CD4-positive, alpha-beta T cell (primary cell): ENCODE measurements around the gene FOXP3. TPM values are rescaled to one million over a fixed set of nuclear protein-coding genes. Genes with fewer than 3 reads are reported as not detected.

Experiments
- ATAC-seq: fragments of 200-7000 bp; cut with Tn5 transposase; one replicate; pipeline ENCODE4 v1.10.0; 2022; ENCODE audit warnings: mild to moderate bottlenecking; ENCODE audit not compliant: poor library complexity
- CTCF ChIA-PET: fragments of 350-600 bp; sonication (Branson Sonifier 250); formaldehyde crosslinking; loops from one replicate; lab custom pipeline; 2021; ENCODE audit warnings: antibody characterized with exemption, inconsistent platforms; lab: Charles Lee
- POLR2A ChIA-PET: fragments of 350-600 bp; sonication (Branson Sonifier 250); formaldehyde crosslinking; loops from one replicate; lab custom pipeline; 2021; ENCODE audit warnings: antibody characterized with exemption, inconsistent platforms; lab: Charles Lee
- DNase-seq, 14 experiments: peaks; one replicate each; pipeline ENCODE4 v3.0.0-alpha.2; 2013 to 2020; ENCODE audit warnings: mixed read lengths in 2 of 14
- H3K27ac ChIP-seq, 2 donors: one replicate each; pipeline versions ENCODE4 v1.5.1 to v1.7.0; 2013; ENCODE audit warnings: low read length in 2 of 2, low read depth in 1 of 2, mild to moderate bottlenecking in 1 of 2
- H3K27me3 ChIP-seq, 2 experiments: 1 replicate in 1 of 2; 2 replicates in 1 of 2; pipeline versions ENCODE4 v1.6.1 to v1.7.0; 2013; ENCODE audit warnings: low read length in 2 of 2, control low read depth in 1 of 2, mild to moderate bottlenecking in 1 of 2, moderate library complexity in 1 of 2; ENCODE audit not compliant: insufficient read depth in 2 of 2, control insufficient read depth in 1 of 2
- H3K36me3 ChIP-seq: one replicate; pipeline ENCODE4 v1.6.1; 2013; ENCODE audit warnings: low read length, control low read depth; ENCODE audit not compliant: insufficient read depth
- H3K4me1 ChIP-seq: one replicate; pipeline ENCODE4 v1.6.1; 2013; ENCODE audit warnings: low read length, control low read depth; ENCODE audit not compliant: insufficient read depth
- H3K4me3 ChIP-seq: one replicate; pipeline ENCODE4 v1.5.1; 2013; ENCODE audit warnings: mild to moderate bottlenecking, low read length, moderate library complexity
- H3K9me3 ChIP-seq, 2 experiments: 1 replicate in 1 of 2; 2 replicates in 1 of 2; pipeline versions ENCODE4 v1.6.1 to v1.7.0; 2013; ENCODE audit warnings: low read length in 2 of 2, mild to moderate bottlenecking in 2 of 2, control low read depth in 1 of 2, moderate library complexity in 1 of 2; ENCODE audit not compliant: control insufficient read depth in 1 of 2, insufficient read depth in 1 of 2
- H3K27ac Mint-ChIP-seq: one replicate; pipeline ENCODE4 v1.8.0; 2020; ENCODE audit warnings: mixed read lengths
- H3K27me3 Mint-ChIP-seq: one replicate; pipeline ENCODE4 v1.8.0; 2021; ENCODE audit warnings: mixed read lengths
- H3K36me3 Mint-ChIP-seq: one replicate; pipeline ENCODE4 v1.8.0; 2021; ENCODE audit warnings: low read depth, mixed read lengths
- H3K4me1 Mint-ChIP-seq: one replicate; pipeline ENCODE4 v1.8.0; 2021; ENCODE audit warnings: low read depth, mixed read lengths
- H3K4me3 Mint-ChIP-seq: one replicate; pipeline ENCODE4 v1.8.0; 2020; ENCODE audit warnings: mild to moderate bottlenecking, mixed read lengths
- H3K9me3 Mint-ChIP-seq: one replicate; pipeline ENCODE4 v1.8.0; 2020; ENCODE audit warnings: mixed read lengths
- intact Hi-C, 2 experiments: fragments of 100-400 bp; cut with DNase I in 1 of 2; cut with micrococcal nuclease in 1 of 2; formaldehyde crosslinking; loops; one replicate each; pipeline versions ENCODE4 v1.15.1 to v1.9.0; 2023 to 2025; cut with DNase I, micrococcal nuclease
- total RNA-seq, 174 experiments: library from RNA in 2 of 174; stranded (reverse) in 2 of 174; gene quantifications; one replicate each; pipeline ENCODE4 v1.2.3 and lab custom pipeline; 2021 to 2026
- TF ChIP-seq, protein P1 (sequence below): fragments of 200-600 bp; IDR thresholded peaks from one replicate; pipeline ENCODE4 v1.8.0; 2022; ENCODE audit warnings: antibody characterized with exemption, mild to moderate bottlenecking

The FOXP3 gene
- total RNA-seq, 2 experiments from 2014 or later: 3.7 TPM

- Histone ChIP-seq H3K4me3 (no peak overlapping the region), H3K27me3 (no peaks in the 10 kb centered on the region), H3K27ac (no peak overlapping the region), H3K4me1 (peaks cover 3% of the 10 kb centered on the region), H3K9me3 (no peaks in the 10 kb centered on the region), H3K36me3 (peaks cover 45% of the 10 kb centered on the region)
- Mint-ChIP-seq H3K27ac (no peak overlapping the region), H3K27me3 (no peaks in the 10 kb centered on the region), H3K4me1 (peaks cover 13% of the 10 kb centered on the region), H3K4me3 (no peak overlapping the region), H3K36me3 (peaks cover 70% of the 10 kb centered on the region), H3K9me3 (no peaks in the 10 kb centered on the region)
- intact Hi-C loops: no loop called here
- DNase-seq: no peak
- CTCF ChIA-PET: no interaction called here
- POLR2A ChIA-PET: no interaction called here
- TF ChIP-seq, protein P1, sequence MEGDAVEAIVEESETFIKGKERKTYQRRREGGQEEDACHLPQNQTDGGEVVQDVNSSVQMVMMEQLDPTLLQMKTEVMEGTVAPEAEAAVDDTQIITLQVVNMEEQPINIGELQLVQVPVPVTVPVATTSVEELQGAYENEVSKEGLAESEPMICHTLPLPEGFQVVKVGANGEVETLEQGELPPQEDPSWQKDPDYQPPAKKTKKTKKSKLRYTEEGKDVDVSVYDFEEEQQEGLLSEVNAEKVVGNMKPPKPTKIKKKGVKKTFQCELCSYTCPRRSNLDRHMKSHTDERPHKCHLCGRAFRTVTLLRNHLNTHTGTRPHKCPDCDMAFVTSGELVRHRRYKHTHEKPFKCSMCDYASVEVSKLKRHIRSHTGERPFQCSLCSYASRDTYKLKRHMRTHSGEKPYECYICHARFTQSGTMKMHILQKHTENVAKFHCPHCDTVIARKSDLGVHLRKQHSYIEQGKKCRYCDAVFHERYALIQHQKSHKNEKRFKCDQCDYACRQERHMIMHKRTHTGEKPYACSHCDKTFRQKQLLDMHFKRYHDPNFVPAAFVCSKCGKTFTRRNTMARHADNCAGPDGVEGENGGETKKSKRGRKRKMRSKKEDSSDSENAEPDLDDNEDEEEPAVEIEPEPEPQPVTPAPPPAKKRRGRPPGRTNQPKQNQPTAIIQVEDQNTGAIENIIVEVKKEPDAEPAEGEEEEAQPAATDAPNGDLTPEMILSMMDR: no peak
- no peak for ATAC-seq
Observed at GRCh38 chrX:49244207-49244606, 20.3 kb downstream of the FOXP3 start.

DNA sequence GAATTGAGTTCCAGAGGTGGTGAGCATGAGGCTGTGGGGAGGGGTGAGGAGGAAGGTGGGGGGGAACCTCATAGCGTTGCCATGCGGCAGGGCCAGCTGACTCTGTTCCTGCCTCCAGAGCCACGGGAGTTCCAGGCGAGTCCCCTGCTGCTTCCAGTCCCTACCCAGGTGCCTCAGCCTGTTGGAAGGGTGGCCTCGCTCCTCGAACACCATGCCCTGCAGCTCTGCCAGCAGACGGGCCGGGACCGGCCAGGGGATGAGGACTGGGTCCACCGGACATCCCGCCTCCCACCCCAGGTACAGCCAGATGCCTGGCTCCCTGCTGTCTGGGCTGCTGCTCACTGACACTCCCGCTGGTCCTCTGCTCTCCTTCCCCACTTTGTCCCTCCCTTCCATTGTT is 21.3 kb downstream of the FOXP3 start:
- TF ChIP-seq, protein P1: no peak
- Mint-ChIP-seq H3K4me3 (no peak overlapping the region), H3K4me1 (peaks cover 15% of the 10 kb centered on the region), H3K27me3 (no peaks in the 10 kb centered on the region), H3K9me3 (no peaks in the 10 kb centered on the region), H3K36me3 (peaks cover 64% of the 10 kb centered on the region), H3K27ac (no peak overlapping the region)
- H3K4me1 ChIP-seq: peaks cover 11% of the 10 kb centered on the region
- H3K9me3 ChIP-seq: no peaks in the 10 kb centered on the region
- H3K27me3 ChIP-seq: no peaks in the 10 kb centered on the region
- H3K36me3 ChIP-seq: peaks cover 45% of the 10 kb centered on the region
- intact Hi-C loops: no loop called here
- no peak overlapping the region for H3K27ac ChIP-seq
- ChIA-PET CTCF (no interaction called here), POLR2A (no interaction called here)
- DNase-seq: no peak
- H3K4me3 ChIP-seq: no peak overlapping the region
- no peak for ATAC-seq

DNA sequence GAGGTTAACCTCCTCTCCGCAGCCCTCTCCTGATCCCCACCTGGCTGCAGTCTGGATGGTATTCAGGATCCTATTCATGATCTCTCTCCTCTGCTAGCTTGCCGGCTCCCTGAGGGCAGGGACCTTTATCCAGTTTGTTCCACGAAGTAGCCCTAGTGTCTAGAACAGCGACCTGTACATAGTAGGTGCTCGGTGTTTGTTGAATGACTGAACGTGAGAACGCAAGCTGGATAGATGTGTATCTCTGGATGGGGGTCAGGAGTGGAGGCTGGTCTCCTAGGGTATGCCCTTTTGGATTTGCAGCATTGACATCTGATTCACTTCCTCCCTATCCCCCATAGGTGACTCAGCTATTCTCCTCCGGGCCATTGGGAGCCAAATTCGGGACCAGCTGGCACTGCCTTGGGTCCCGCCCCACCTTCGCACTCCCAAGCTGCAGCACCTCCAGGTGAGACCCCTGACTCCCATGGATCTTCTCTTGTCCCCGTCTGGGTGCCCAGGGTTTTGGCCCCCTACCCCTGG is 21.9 kb downstream of the FOXP3 start:
- ChIA-PET CTCF (no interaction called here), POLR2A (no interaction called here)
- H3K4me3 ChIP-seq: no peak overlapping the region
- Mint-ChIP-seq H3K4me3 (no peak overlapping the region), H3K27ac (no peak overlapping the region), H3K36me3 (peaks cover 60% of the 10 kb centered on the region), H3K9me3 (no peaks in the 10 kb centered on the region), H3K27me3 (no peaks in the 10 kb centered on the region), H3K4me1 (peaks cover 15% of the 10 kb centered on the region)
- H3K9me3 ChIP-seq: no peaks in the 10 kb centered on the region
- ATAC-seq: no peak
- DNase-seq: no peak
- intact Hi-C loops: no loop called here
- peaks cover 42% of the 10 kb centered on the region for H3K36me3 ChIP-seq
- H3K27me3 ChIP-seq: no peaks in the 10 kb centered on the region
- TF ChIP-seq, protein P1: no peak
- H3K4me1 ChIP-seq: peaks cover 13% of the 10 kb centered on the region
- no peak overlapping the region for H3K27ac ChIP-seq
